GM23248 (cell line): Measurements from ENCODE around the gene ATP1A2. TPM values are rescaled to one million over a fixed set of nuclear protein-coding genes. Genes with fewer than 3 reads are reported as not detected.

Experiments
- DNase-seq: peaks from one replicate; pipeline ENCODE4 v3.0.0-alpha.2; 2015
- H2AFZ ChIP-seq: fragments of 200-600 bp; sonication (generic); 2 replicates; pipeline ENCODE4 v1.6.1; 2016; ENCODE audit warnings: antibody characterized with exemption
- H3F3A ChIP-seq: fragments of 200-600 bp; sonication (generic); 2 replicates; pipeline ENCODE4 v1.6.1; 2016; ENCODE audit warnings: mild to moderate bottlenecking, antibody characterized with exemption, mixed run types; ENCODE audit not compliant: insufficient read depth
- H3K27ac ChIP-seq: fragments of 200-600 bp; sonication (generic); 2 replicates; pipeline ENCODE4 v1.5.1; 2016; ENCODE audit warnings: mild to moderate bottlenecking
- H3K27me3 ChIP-seq: fragments of 200-600 bp; sonication (generic); replicated peaks from 2 replicates; pipeline ENCODE4 v1.6.1; 2016; ENCODE audit warnings: mild to moderate bottlenecking; ENCODE audit not compliant: insufficient read depth
- H3K36me3 ChIP-seq: fragments of 200-600 bp; sonication (generic); 2 replicates; pipeline ENCODE4 v1.6.1; 2016; ENCODE audit warnings: low read depth, mild to moderate bottlenecking
- H3K4me1 ChIP-seq: fragments of 200-600 bp; sonication (generic); 2 replicates; pipeline ENCODE4 v1.6.1; 2016; ENCODE audit warnings: mild to moderate bottlenecking; ENCODE audit not compliant: insufficient read depth
- H3K4me2 ChIP-seq: fragments of 200-600 bp; sonication (generic); one replicate; pipeline ENCODE4 v1.6.1; 2016; ENCODE audit warnings: mild to moderate bottlenecking; ENCODE audit not compliant: unreplicated experiment
- H3K4me3 ChIP-seq: fragments of 200-600 bp; sonication (generic); 2 replicates; pipeline ENCODE4 v1.5.1; 2016; ENCODE audit warnings: mild to moderate bottlenecking
- H3K79me2 ChIP-seq: fragments of 200-600 bp; sonication (generic); 2 replicates; pipeline ENCODE4 v1.6.1; 2016; ENCODE audit warnings: mild to moderate bottlenecking; ENCODE audit not compliant: insufficient read depth
- H3K9ac ChIP-seq: fragments of 200-600 bp; sonication (generic); 2 replicates; pipeline ENCODE4 v1.6.1; 2016; ENCODE audit warnings: mild to moderate bottlenecking
- H3K9me2 ChIP-seq: fragments of 200-600 bp; sonication (generic); 2 replicates; pipeline ENCODE4 v1.6.1; 2016; ENCODE audit warnings: mixed run types, mild to moderate bottlenecking, moderate library complexity; ENCODE audit not compliant: insufficient read depth
- H3K9me3 ChIP-seq: fragments of 200-600 bp; sonication (generic); one replicate; pipeline ENCODE4 v1.6.1; 2017; ENCODE audit warnings: low read depth
- H4K20me1 ChIP-seq: fragments of 200-600 bp; sonication (generic); 2 replicates; pipeline ENCODE4 v1.6.0; 2016; ENCODE audit not compliant: insufficient read depth
- EZH2 ChIP-seq: fragments of 200-600 bp; sonication (generic); IDR thresholded peaks from 2 replicates; pipeline ENCODE4 v1.6.1; 2018; ENCODE audit warnings: antibody characterized with exemption, mild to moderate bottlenecking; ENCODE audit not compliant: insufficient read depth, poor library complexity, severe bottlenecking
- EZH2phosphoT487 ChIP-seq: fragments of 200-600 bp; sonication (generic); IDR thresholded peaks from 2 replicates; pipeline ENCODE4 v1.6.1; 2018; ENCODE audit warnings: antibody characterized with exemption, moderate library complexity, mild to moderate bottlenecking, low read depth; ENCODE audit not compliant: insufficient read depth
- WGBS, 2 experiments: methylation state at CpG; one replicate each; pipeline ENCODE4 v1.1.6; 2015 to 2017; ENCODE audit warnings: low lambda C conversion rate in 2 of 2, low coverage in 1 of 2; ENCODE audit errors: missing lambda C conversion rate in 2 of 2; 5-methylcytosine and 5-hydroxymethylcytosine counted together
- in situ Hi-C: fragments of 300-500 bp; cut with MboI; formaldehyde crosslinking; loops from 2 replicates; pipeline ENCODE4 v1.15.0; 2020
- polyA plus RNA-seq: library from polyadenylated mRNA; unstranded; fragments of >200 nt; fragmentation: Nextera tagmentation; extraction: Ambion mirVana; gene quantifications from 2 replicates; pipeline ENCODE4 v1.2.1, GENCODE V29; 2016
- total RNA-seq: library from RNA; depleted of rRNA; stranded (reverse); fragments of >200 nt; shearing (Covaris generic); gene quantifications from 2 replicates; pipeline ENCODE4 v1.2.3, GENCODE V29; 2014

ATP1A2 gene
- total and polyA plus RNA-seq, 2 experiments from 2014 or later: 0.11 to 0.14 TPM

DNA sequence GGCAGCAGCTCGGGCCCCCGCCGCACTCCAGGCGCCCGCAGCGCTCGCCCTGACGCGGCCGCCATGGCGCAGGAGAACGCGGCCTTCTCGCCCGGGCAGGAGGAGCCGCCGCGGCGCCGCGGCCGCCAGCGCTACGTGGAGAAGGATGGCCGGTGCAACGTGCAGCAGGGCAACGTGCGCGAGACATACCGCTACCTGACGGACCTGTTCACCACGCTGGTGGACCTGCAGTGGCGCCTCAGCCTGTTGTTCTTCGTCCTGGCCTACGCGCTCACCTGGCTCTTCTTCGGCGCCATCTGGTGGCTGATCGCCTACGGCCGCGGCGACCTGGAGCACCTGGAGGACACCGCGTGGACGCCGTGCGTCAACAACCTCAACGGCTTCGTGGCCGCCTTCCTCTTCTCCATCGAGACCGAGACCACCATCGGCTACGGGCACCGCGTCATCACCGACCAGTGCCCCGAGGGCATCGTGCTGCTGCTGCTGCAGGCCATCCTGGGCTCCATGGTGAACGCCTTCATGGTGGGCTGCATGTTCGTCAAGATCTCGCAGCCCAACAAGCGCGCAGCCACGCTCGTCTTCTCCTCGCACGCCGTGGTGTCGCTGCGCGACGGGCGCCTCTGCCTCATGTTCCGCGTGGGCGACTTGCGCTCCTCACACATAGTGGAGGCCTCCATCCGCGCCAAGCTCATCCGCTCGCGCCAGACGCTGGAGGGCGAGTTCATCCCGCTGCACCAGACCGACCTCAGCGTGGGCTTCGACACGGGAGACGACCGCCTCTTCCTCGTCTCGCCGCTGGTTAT lies 31.4 kb upstream of the ATP1A2 start:
- TF ChIP-seq EZH2: no peak
- no peak for TF ChIP-seq EZH2phosphoT487
- no peak overlapping the region for H3K9ac ChIP-seq
- DNase-seq: peak; percentile 46
- no peaks in the 10 kb centered on the region for H3K9me2 ChIP-seq
- no peaks in the 10 kb centered on the region for H4K20me1 ChIP-seq
- 19 to 21% methylated on average over 82 to 91 of the region's 96 CpGs for WGBS, 2 experiments
- no peaks in the 10 kb centered on the region for H3K36me3 ChIP-seq
- no peaks in the 10 kb centered on the region for H3K9me3 ChIP-seq
- no peaks in the 10 kb centered on the region for H3K79me2 ChIP-seq
- in situ Hi-C loops: no loop called here
- no peak overlapping the region for H3K27ac ChIP-seq
- H3K27me3 ChIP-seq: peaks cover 45% of the 10 kb centered on the region
- H3K4me2 ChIP-seq: no peak overlapping the region
- H3F3A ChIP-seq: no peaks in the 10 kb centered on the region
- H3K4me3 ChIP-seq: peak overlapping the region; percentile 55
- H3K4me1 ChIP-seq: no peaks in the 10 kb centered on the region
- H2AFZ ChIP-seq: peak overlapping the region; percentile 36

DNA sequence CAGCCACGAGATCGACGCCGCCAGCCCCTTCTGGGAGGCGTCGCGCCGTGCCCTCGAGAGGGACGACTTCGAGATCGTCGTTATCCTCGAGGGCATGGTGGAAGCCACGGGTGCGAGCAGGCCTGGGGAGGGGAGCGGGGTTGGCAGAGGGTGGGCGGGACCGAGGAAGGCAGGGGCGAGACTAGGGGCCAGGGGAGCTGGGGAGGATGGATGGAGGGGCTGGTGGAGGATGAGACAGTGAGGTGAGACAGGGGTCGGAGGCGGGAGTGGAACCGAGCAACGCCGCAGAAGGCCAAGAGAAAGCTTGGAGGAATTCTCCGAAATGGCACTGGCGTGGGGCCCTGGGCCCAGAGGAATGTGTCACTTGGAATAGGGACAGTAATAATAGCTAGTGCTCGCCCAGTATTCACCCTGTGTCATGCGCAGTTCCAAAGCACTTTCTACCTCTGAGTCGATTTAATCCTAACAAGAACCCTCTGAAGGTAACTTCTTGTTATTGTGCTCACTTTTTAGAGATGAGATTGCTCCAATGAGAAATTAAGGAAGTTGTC lies 30.7 kb upstream of the ATP1A2 start:
- Histone ChIP-seq H3K36me3 (no peaks in the 10 kb centered on the region), H3K27me3 (peaks cover 39% of the 10 kb centered on the region), H3K4me2 (no peak overlapping the region), H3K9me3 (no peaks in the 10 kb centered on the region), H3K9me2 (no peaks in the 10 kb centered on the region), H2AFZ (no peak overlapping the region), H3K4me3 (no peak overlapping the region), H4K20me1 (no peaks in the 10 kb centered on the region), H3K4me1 (no peaks in the 10 kb centered on the region), H3K9ac (no peak overlapping the region), H3K27ac (no peak overlapping the region), H3F3A (no peaks in the 10 kb centered on the region), H3K79me2 (no peaks in the 10 kb centered on the region)
- no peak for TF ChIP-seq EZH2phosphoT487
- no peak for TF ChIP-seq EZH2
- in situ Hi-C loops: no loop called here
- no peak for DNase-seq
- 73 to 81% methylated on average over 22 to 30 of the region's 30 CpGs for WGBS, 2 experiments

GRCh38 chr1:160085686-160086455 lies 29.7 kb upstream of the ATP1A2 start:
- no peak overlapping the region for H3K4me3 ChIP-seq
- WGBS, 2 experiments: 60 to 62% methylated on average over 15 to 19 of the region's 19 CpGs
- H3K9me2 ChIP-seq: no peaks in the 10 kb centered on the region
- no peak overlapping the region for H3K9ac ChIP-seq
- no peak overlapping the region for H3K4me2 ChIP-seq
- no peak overlapping the region for H3K27ac ChIP-seq
- TF ChIP-seq EZH2 (no peak), EZH2phosphoT487 (no peak)
- H4K20me1 ChIP-seq: no peaks in the 10 kb centered on the region
- H3K79me2 ChIP-seq: no peaks in the 10 kb centered on the region
- H3K27me3 ChIP-seq: peaks cover 28% of the 10 kb centered on the region
- H3K4me1 ChIP-seq: no peaks in the 10 kb centered on the region
- no peaks in the 10 kb centered on the region for H3K36me3 ChIP-seq
- peak; percentile 75 for DNase-seq
- no peak overlapping the region for H2AFZ ChIP-seq
- in situ Hi-C loops: no loop called here
- H3F3A ChIP-seq: no peaks in the 10 kb centered on the region
- H3K9me3 ChIP-seq: no peaks in the 10 kb centered on the region

DNA sequence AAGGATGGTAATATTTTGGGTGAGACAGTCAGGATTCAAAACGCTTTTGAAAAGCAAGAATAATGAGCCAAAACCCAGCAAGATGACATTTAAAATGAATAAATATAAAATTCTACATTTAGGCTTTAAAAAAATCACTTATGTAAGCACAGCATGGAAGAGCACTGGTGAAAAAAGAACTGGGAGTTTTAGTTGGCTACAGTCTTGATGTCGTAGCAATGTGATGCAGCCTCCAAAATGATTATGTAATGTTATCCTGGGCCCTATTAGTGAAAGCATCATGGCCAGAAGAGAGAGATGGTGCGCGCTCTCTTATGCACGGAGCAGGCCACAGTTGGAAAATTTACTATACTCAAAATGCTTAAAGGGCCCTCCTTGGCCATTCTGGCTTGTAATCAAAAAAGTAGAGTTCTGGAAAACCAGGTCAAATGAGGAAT lies 29.1 kb upstream of the ATP1A2 start:
- peaks cover 24% of the 10 kb centered on the region for H3K27me3 ChIP-seq
- in situ Hi-C loops: no loop called here

More for the DNA sequence above, 29.1 kb upstream of the ATP1A2 start:
- Histone ChIP-seq H3K4me1 (no peaks in the 10 kb centered on the region), H3K9me3 (no peaks in the 10 kb centered on the region), H3K4me3 (no peak overlapping the region), H3K27ac (no peak overlapping the region), H4K20me1 (no peaks in the 10 kb centered on the region), H3K9me2 (no peaks in the 10 kb centered on the region), H3K36me3 (no peaks in the 10 kb centered on the region), H3K79me2 (no peaks in the 10 kb centered on the region), H3K9ac (no peak overlapping the region), H3K4me2 (no peak overlapping the region), H3F3A (no peaks in the 10 kb centered on the region), H2AFZ (no peak overlapping the region)
- TF ChIP-seq EZH2: no peak
- no peak for TF ChIP-seq EZH2phosphoT487
- WGBS, 2 experiments: 39 to 47% methylated on average over 5 of the region's 5 CpGs
- DNase-seq: no peak
